ENCODE results near the gene DNAJC21. TPM values are rescaled to one million over a fixed set of nuclear protein-coding genes. Genes with fewer than 3 reads are reported as not detected.

The DNAJC21 gene
- total RNA-seq, 1 donor from 2014 or later: 37.0 TPM

GRCh38 chr5:34929720-34930461, 532 bp downstream of the DNAJC21 start:
- no peaks in the 10 kb centered on the region for H3K27me3 ChIP-seq (ENCODE audit: control insufficient read depth, insufficient read depth, low read length)
- no peaks in the 10 kb centered on the region for H3K36me3 ChIP-seq (ENCODE audit: control insufficient read depth, insufficient read depth, low read length)
- no peak for DNase-seq (ENCODE audit: low read depth)
- TF ChIP-seq, protein P1, sequence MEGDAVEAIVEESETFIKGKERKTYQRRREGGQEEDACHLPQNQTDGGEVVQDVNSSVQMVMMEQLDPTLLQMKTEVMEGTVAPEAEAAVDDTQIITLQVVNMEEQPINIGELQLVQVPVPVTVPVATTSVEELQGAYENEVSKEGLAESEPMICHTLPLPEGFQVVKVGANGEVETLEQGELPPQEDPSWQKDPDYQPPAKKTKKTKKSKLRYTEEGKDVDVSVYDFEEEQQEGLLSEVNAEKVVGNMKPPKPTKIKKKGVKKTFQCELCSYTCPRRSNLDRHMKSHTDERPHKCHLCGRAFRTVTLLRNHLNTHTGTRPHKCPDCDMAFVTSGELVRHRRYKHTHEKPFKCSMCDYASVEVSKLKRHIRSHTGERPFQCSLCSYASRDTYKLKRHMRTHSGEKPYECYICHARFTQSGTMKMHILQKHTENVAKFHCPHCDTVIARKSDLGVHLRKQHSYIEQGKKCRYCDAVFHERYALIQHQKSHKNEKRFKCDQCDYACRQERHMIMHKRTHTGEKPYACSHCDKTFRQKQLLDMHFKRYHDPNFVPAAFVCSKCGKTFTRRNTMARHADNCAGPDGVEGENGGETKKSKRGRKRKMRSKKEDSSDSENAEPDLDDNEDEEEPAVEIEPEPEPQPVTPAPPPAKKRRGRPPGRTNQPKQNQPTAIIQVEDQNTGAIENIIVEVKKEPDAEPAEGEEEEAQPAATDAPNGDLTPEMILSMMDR (IDR thresholded peaks at IDR 0.05; ENCODE audit: insufficient read depth, low read length, poor library complexity, severe bottlenecking): no peak
- peak overlapping the region; percentile 96 for H3K4me3 ChIP-seq (ENCODE audit: low read depth, low read length)

- Histone ChIP-seq H3K27me3 (ENCODE audit: control insufficient read depth, insufficient read depth, low read length) (no peaks in the 10 kb centered on the region), H3K36me3 (ENCODE audit: control insufficient read depth, insufficient read depth, low read length) (no peaks in the 10 kb centered on the region), H3K4me3 (ENCODE audit: low read depth, low read length) (peak overlapping the region; percentile 96)
- DNase-seq (ENCODE audit: low read depth): no peak
- TF ChIP-seq, protein P1 (IDR thresholded peaks at IDR 0.05; ENCODE audit: insufficient read depth, low read length, poor library complexity, severe bottlenecking): no peak
Measured at GRCh38 chr5:34930462-34930844, 1.1 kb downstream of the DNAJC21 start.

- H3K4me3 ChIP-seq (ENCODE audit: low read depth, low read length): peak overlapping the region; percentile 96
- TF ChIP-seq, protein P1 (IDR thresholded peaks at IDR 0.05; ENCODE audit: insufficient read depth, low read length, poor library complexity, severe bottlenecking): no peak
- H3K27me3 ChIP-seq (ENCODE audit: control insufficient read depth, insufficient read depth, low read length): no peaks in the 10 kb centered on the region
- H3K36me3 ChIP-seq (ENCODE audit: control insufficient read depth, insufficient read depth, low read length): no peaks in the 10 kb centered on the region
- no peak for DNase-seq (ENCODE audit: low read depth)
Measured at GRCh38 chr5:34930870-34931269, 1.5 kb downstream of the DNAJC21 start.

DNA sequence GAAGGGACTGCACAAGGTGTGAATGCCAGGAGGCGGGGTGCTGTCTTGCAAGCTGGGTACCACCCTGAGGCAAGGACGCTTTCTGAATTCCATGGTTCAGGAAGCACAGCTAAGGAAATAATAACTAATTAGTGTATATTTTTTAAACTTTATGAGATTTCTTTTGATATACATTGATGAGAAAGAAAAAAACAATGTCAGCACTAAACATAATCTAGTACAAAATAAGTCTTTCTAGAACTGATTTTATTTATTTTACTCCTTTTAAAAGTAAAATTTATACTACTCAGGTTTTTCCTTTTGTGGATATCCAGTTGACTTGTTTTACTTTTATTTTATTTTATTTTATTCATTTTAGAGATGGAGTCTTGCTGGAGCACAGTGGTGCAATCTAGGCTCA, 3.6 kb downstream of the DNAJC21 start:
- H3K27me3 ChIP-seq (ENCODE audit: control insufficient read depth, insufficient read depth, low read length): no peaks in the 10 kb centered on the region
- no peak for DNase-seq (ENCODE audit: low read depth)
- H3K36me3 ChIP-seq (ENCODE audit: control insufficient read depth, insufficient read depth, low read length): no peaks in the 10 kb centered on the region
- H3K4me3 ChIP-seq (ENCODE audit: low read depth, low read length): no peak overlapping the region
- TF ChIP-seq, protein P1 (IDR thresholded peaks at IDR 0.05; ENCODE audit: insufficient read depth, low read length, poor library complexity, severe bottlenecking): no peak

- Histone ChIP-seq H3K4me3 (ENCODE audit: low read depth, low read length) (no peak overlapping the region), H3K27me3 (ENCODE audit: control insufficient read depth, insufficient read depth, low read length) (no peaks in the 10 kb centered on the region), H3K36me3 (ENCODE audit: control insufficient read depth, insufficient read depth, low read length) (no peaks in the 10 kb centered on the region)
- DNase-seq (ENCODE audit: low read depth): no peak
- TF ChIP-seq, protein P1 (IDR thresholded peaks at IDR 0.05; ENCODE audit: insufficient read depth, low read length, poor library complexity, severe bottlenecking): no peak
Measured at GRCh38 chr5:34941936-34942335, 12.6 kb downstream of the DNAJC21 start.

DNA sequence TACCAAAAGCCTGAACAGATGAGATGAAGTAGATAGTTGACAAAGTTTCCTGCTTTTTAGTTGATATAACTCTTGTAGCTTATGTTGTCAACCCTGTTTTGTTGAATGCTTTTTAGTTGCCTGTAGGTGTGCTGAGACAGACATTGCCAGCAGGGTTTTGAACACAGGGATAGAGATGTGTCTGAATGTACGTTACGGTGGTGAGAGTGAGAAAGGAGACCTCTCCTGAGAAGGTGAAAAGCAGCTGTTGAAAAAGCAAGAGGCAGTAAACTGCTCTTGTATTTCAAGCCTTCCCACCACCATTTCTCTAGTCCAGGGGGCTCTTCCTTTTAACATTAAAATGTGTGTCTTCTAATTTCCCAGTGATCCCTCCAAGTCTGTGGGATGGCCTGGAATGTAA, 14.7 kb downstream of the DNAJC21 start:
- H3K36me3 ChIP-seq (ENCODE audit: control insufficient read depth, insufficient read depth, low read length): no peaks in the 10 kb centered on the region
- DNase-seq (ENCODE audit: low read depth): no peak

More for the DNA sequence above, 14.7 kb downstream of the DNAJC21 start:
- H3K4me3 ChIP-seq (ENCODE audit: low read depth, low read length): no peak overlapping the region
- TF ChIP-seq, protein P1 (IDR thresholded peaks at IDR 0.05; ENCODE audit: insufficient read depth, low read length, poor library complexity, severe bottlenecking): no peak
- no peaks in the 10 kb centered on the region for H3K27me3 ChIP-seq (ENCODE audit: control insufficient read depth, insufficient read depth, low read length)

Measured in kidney epithelial cell (primary cell).